ENCODE data around the gene BTRC.
A peak's percentile ranks its signal among the peaks of the same experiment; 100 is the strongest.

Gene BTRC

GRCh38 chr10:101485681-101486554 lies 132.0 kb downstream of the BTRC start:
- no peak for DNase-seq

- DNase-seq, result no peak
These were observed 133.4 kb downstream of the BTRC start for GRCh38 chr10:101487399-101487798.

GRCh38 chr10:101489355-101489754 lies 135.4 kb downstream of the BTRC start:
- DNase-seq, result peak; percentile 12

- DNase-seq, result no peak
These were observed 136.1 kb downstream of the BTRC start for GRCh38 chr10:101490026-101490425.

- DNase-seq, result no peak
These were observed 138.2 kb downstream of the BTRC start for GRCh38 chr10:101492205-101492604.

GRCh38 chr10:101492814-101493213 lies 138.8 kb downstream of the BTRC start:
- DNase-seq, result no peak

GRCh38 chr10:101493249-101493648 lies 139.3 kb downstream of the BTRC start:
- no peak for DNase-seq

GRCh38 chr10:101493782-101494281 lies 139.9 kb downstream of the BTRC start:
- no peak for DNase-seq

- DNase-seq, result no peak
These were observed 140.7 kb downstream of the BTRC start for GRCh38 chr10:101494650-101495049.

GRCh38 chr10:101495324-101495925 lies 141.5 kb downstream of the BTRC start:
- DNase-seq, result no peak

- DNase-seq, result no peak
These were observed 150.5 kb downstream of the BTRC start for GRCh38 chr10:101504438-101504837.

- no peak for DNase-seq
These were observed 153.1 kb downstream of the BTRC start for GRCh38 chr10:101506829-101507661.

- DNase-seq, result no peak
These were observed 153.9 kb downstream of the BTRC start for GRCh38 chr10:101507828-101508227.

- DNase-seq, result no peak
These were observed 158.0 kb downstream of the BTRC start for GRCh38 chr10:101511938-101512337.

GRCh38 chr10:101512738-101513137 lies 158.8 kb downstream of the BTRC start:
- no peak for DNase-seq

GRCh38 chr10:101513733-101514132 lies 159.8 kb downstream of the BTRC start:
- no peak for DNase-seq

- DNase-seq, result no peak
These were observed 171.9 kb downstream of the BTRC start for GRCh38 chr10:101525848-101526247.

GRCh38 chr10:101529207-101529606 lies 175.2 kb downstream of the BTRC start:
- DNase-seq, result no peak

- no peak for DNase-seq
These were observed 176.0 kb downstream of the BTRC start for GRCh38 chr10:101529725-101530553.

- DNase-seq, result no peak
These were observed 182.0 kb downstream of the BTRC start for GRCh38 chr10:101535949-101536348.

- no peak for DNase-seq
These were observed 182.8 kb downstream of the BTRC start for GRCh38 chr10:101536800-101537199.

- DNase-seq, result no peak
These were observed 184.5 kb downstream of the BTRC start for GRCh38 chr10:101538446-101538845.
